OCI-LY3 (cell line): ENCODE measurements around the gene PALM3.

Experiments used
- CTCF ChIP-seq: fragments of 200-600, 300-600 bp; sonication (generic); IDR thresholded peaks from 2 replicates; pipeline ENCODE4 v1.5.1; 2014; ENCODE audit warnings: antibody characterized with exemption, low read length, low read depth
- EZH2phosphoT487 ChIP-seq: fragments of 200-600 bp; shearing (Covaris generic); IDR thresholded peaks from 2 replicates; pipeline ENCODE4 v1.6.1; 2018; ENCODE audit warnings: antibody characterized with exemption, mixed run types, low read depth

GRCh38 chr19:14006766-14007562 lies 54.9 kb downstream of the PALM3 start:
- TF ChIP-seq CTCF (no peak), EZH2phosphoT487 (no peak)
